Astrocyte (in vitro differentiated cells and primary cell): ENCODE data around the gene GREB1.

Source experiments
- EZH2 ChIP-seq: IDR thresholded peaks from 2 replicates; pipeline ENCODE4 v1.6.1; 2012; ENCODE audit warnings: mild to moderate bottlenecking, low read length, inconsistent platforms; ENCODE audit not compliant: insufficient read depth
- TF ChIP-seq, protein P1 (sequence below): IDR thresholded peaks from 2 replicates; pipeline ENCODE4 v1.5.1; 2011; ENCODE audit warnings: low read depth, mild to moderate bottlenecking, inconsistent platforms, low read length, moderate library complexity; ENCODE audit not compliant: insufficient read depth

DNA sequence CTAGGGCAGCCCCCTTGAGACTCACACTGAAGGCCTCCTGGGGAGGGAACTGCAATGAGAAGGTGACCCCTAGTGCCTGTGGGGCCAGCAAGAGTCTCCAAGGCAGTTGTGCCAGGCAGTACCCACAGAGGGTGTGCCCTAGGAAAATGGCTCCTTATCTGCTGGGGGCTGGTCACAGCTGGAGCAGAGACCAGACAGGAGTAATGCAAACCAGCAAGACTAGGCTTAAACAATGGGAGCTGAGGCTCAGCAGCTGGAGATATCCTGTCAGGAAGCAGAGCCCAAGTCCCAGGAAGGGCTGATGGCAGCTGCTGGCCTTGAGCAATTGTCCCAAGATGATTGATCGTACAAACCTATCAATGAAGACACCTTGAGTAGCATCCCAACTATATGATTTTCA is 41.1 kb upstream of the GREB1 start:
- TF ChIP-seq, protein P1, sequence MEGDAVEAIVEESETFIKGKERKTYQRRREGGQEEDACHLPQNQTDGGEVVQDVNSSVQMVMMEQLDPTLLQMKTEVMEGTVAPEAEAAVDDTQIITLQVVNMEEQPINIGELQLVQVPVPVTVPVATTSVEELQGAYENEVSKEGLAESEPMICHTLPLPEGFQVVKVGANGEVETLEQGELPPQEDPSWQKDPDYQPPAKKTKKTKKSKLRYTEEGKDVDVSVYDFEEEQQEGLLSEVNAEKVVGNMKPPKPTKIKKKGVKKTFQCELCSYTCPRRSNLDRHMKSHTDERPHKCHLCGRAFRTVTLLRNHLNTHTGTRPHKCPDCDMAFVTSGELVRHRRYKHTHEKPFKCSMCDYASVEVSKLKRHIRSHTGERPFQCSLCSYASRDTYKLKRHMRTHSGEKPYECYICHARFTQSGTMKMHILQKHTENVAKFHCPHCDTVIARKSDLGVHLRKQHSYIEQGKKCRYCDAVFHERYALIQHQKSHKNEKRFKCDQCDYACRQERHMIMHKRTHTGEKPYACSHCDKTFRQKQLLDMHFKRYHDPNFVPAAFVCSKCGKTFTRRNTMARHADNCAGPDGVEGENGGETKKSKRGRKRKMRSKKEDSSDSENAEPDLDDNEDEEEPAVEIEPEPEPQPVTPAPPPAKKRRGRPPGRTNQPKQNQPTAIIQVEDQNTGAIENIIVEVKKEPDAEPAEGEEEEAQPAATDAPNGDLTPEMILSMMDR: no peak
- TF ChIP-seq EZH2: no peak
